Astrocyte (in vitro differentiated cells and primary cell): ENCODE data around the gene NAV1. TPM values are rescaled to one million over a fixed set of nuclear protein-coding genes. Genes with fewer than 3 reads are reported as not detected.

Experiments
- DNase-seq: peaks from one replicate; pipeline ENCODE4 v3.0.0-alpha.2; 2010; ENCODE audit warnings: low read depth
- FAIRE-seq: peaks from 2 replicates; lab custom pipeline; 2011; peaks lifted over from hg19 to GRCh38; lab: Jason Lieb, UNC
- H2AFZ ChIP-seq: 2 replicates; pipeline ENCODE4 v1.6.0; 2012; ENCODE audit warnings: low read depth, low read length, inconsistent platforms
- H3K27ac ChIP-seq: 2 replicates; pipeline ENCODE4 v1.5.1; 2011; ENCODE audit warnings: low read depth, low read length, inconsistent platforms
- H3K27me3 ChIP-seq: 2 replicates; pipeline ENCODE4 v1.6.0; 2011; ENCODE audit warnings: low read length, inconsistent platforms; ENCODE audit not compliant: insufficient read depth
- H3K36me3 ChIP-seq: 2 replicates; pipeline ENCODE4 v1.5.1; 2011; ENCODE audit warnings: low read length, inconsistent platforms; ENCODE audit not compliant: insufficient read depth
- H3K4me1 ChIP-seq: 2 replicates; pipeline ENCODE4 v1.5.1; 2011; ENCODE audit warnings: low read length, inconsistent platforms; ENCODE audit not compliant: insufficient read depth
- H3K4me2 ChIP-seq: 2 replicates; pipeline ENCODE4 v1.6.0; 2012; ENCODE audit warnings: low read length, inconsistent platforms
- H3K4me3 ChIP-seq: 2 replicates; pipeline ENCODE4 v1.5.1; 2011; ENCODE audit warnings: low read depth, mild to moderate bottlenecking, low read length, inconsistent platforms; ENCODE audit not compliant: insufficient read depth
- H3K79me2 ChIP-seq: 2 replicates; pipeline ENCODE4 v1.6.0; 2012; ENCODE audit warnings: mild to moderate bottlenecking, low read length, inconsistent platforms; ENCODE audit not compliant: insufficient read depth
- H3K9ac ChIP-seq: 2 replicates; pipeline ENCODE4 v1.6.0; 2012; ENCODE audit warnings: mild to moderate bottlenecking, low read length, inconsistent platforms
- H3K9me3 ChIP-seq: 2 replicates; pipeline ENCODE4 v1.5.1; 2012; ENCODE audit warnings: low read depth, mild to moderate bottlenecking, low read length, inconsistent platforms; ENCODE audit not compliant: insufficient read depth
- H4K20me1 ChIP-seq: 2 replicates; pipeline ENCODE4 v1.6.0; 2012; ENCODE audit warnings: low read length, inconsistent platforms; ENCODE audit not compliant: insufficient read depth
- H3K27ac Mint-ChIP-seq: one replicate; pipeline ENCODE4 v1.8.0; 2021; ENCODE audit warnings: mild to moderate bottlenecking, mixed read lengths; ENCODE audit not compliant: unreplicated experiment
- H3K27me3 Mint-ChIP-seq: one replicate; pipeline ENCODE4 v1.8.0; 2021; ENCODE audit warnings: low read depth, mixed read lengths; ENCODE audit not compliant: unreplicated experiment
- H3K36me3 Mint-ChIP-seq: one replicate; pipeline ENCODE4 v1.8.0; 2021; ENCODE audit warnings: low read depth, mixed read lengths; ENCODE audit not compliant: unreplicated experiment
- H3K4me1 Mint-ChIP-seq: one replicate; pipeline ENCODE4 v1.8.0; 2021; ENCODE audit warnings: low read depth, mixed read lengths; ENCODE audit not compliant: unreplicated experiment
- H3K4me3 Mint-ChIP-seq: one replicate; pipeline ENCODE4 v1.8.0; 2021; ENCODE audit warnings: mild to moderate bottlenecking, moderate library complexity, mixed read lengths; ENCODE audit not compliant: unreplicated experiment
- H3K9me3 Mint-ChIP-seq: one replicate; pipeline ENCODE4 v1.8.0; 2021; ENCODE audit warnings: mild to moderate bottlenecking, mixed read lengths; ENCODE audit not compliant: unreplicated experiment
- EZH2 ChIP-seq: IDR thresholded peaks from 2 replicates; pipeline ENCODE4 v1.6.1; 2012; ENCODE audit warnings: mild to moderate bottlenecking, low read length, inconsistent platforms; ENCODE audit not compliant: insufficient read depth
- total RNA-seq: library from RNA; stranded (reverse); gene quantifications from 2 replicates; pipeline ENCODE4 v1.2.1, GENCODE V29; 2021
- TF ChIP-seq, protein P1 (sequence below): IDR thresholded peaks from 2 replicates; pipeline ENCODE4 v1.5.1; 2011; ENCODE audit warnings: low read depth, mild to moderate bottlenecking, inconsistent platforms, low read length, moderate library complexity; ENCODE audit not compliant: insufficient read depth

The NAV1 gene
- total RNA-seq, 1 donor from 2014 or later = 79.7 TPM

DNA sequence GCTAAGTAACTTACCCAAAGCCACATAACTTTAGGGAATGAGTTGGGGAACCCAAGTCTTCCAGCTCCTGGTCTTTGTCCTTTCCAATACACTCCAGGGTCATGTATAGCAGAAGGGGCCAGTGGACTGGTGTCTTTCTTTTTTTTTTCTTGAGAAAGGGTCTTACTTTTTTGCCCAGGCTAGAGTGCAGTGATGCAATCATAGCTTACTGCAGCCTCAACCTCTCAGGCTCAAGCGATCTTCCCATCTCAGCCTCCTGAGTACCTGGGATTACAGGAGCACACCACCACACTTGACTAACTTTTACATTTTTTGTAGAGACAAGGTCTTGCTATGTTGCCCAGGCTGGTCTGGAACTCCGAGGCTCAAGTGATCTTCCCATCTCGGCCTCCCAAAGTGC lies 12.2 kb downstream of the NAV1 start:
- DNase-seq = no peak
- Mint-ChIP-seq H3K27me3 (no peaks in the 10 kb centered on the region), H3K9me3 (no peaks in the 10 kb centered on the region), H3K36me3 (no peaks in the 10 kb centered on the region), H3K27ac (peak overlapping the region; percentile 100), H3K4me1 (peaks cover 37% of the 10 kb centered on the region), H3K4me3 (no peak overlapping the region)
- Histone ChIP-seq H3K27ac (peak overlapping the region; percentile 82), H2AFZ (no peak overlapping the region), H3K9me3 (no peaks in the 10 kb centered on the region), H3K4me2 (peak overlapping the region; percentile 63), H3K27me3 (no peaks in the 10 kb centered on the region), H3K4me1 (peaks cover 35% of the 10 kb centered on the region), H4K20me1 (peaks cover 15% of the 10 kb centered on the region), H3K36me3 (no peaks in the 10 kb centered on the region), H3K4me3 (no peak overlapping the region), H3K79me2 (peaks cover 96% of the 10 kb centered on the region), H3K9ac (peak overlapping the region; percentile 70)
- no peak for FAIRE-seq
- TF ChIP-seq, protein P1, sequence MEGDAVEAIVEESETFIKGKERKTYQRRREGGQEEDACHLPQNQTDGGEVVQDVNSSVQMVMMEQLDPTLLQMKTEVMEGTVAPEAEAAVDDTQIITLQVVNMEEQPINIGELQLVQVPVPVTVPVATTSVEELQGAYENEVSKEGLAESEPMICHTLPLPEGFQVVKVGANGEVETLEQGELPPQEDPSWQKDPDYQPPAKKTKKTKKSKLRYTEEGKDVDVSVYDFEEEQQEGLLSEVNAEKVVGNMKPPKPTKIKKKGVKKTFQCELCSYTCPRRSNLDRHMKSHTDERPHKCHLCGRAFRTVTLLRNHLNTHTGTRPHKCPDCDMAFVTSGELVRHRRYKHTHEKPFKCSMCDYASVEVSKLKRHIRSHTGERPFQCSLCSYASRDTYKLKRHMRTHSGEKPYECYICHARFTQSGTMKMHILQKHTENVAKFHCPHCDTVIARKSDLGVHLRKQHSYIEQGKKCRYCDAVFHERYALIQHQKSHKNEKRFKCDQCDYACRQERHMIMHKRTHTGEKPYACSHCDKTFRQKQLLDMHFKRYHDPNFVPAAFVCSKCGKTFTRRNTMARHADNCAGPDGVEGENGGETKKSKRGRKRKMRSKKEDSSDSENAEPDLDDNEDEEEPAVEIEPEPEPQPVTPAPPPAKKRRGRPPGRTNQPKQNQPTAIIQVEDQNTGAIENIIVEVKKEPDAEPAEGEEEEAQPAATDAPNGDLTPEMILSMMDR = no peak
- no peak for TF ChIP-seq EZH2

GRCh38 chr1:201551877-201552731 lies 13.2 kb downstream of the NAV1 start:
- no peak for FAIRE-seq
- Mint-ChIP-seq H3K4me1 (peaks cover 41% of the 10 kb centered on the region), H3K27me3 (no peaks in the 10 kb centered on the region), H3K9me3 (no peaks in the 10 kb centered on the region), H3K36me3 (no peaks in the 10 kb centered on the region), H3K27ac (peak overlapping the region; percentile 100), H3K4me3 (peak overlapping the region; percentile 20)
- Histone ChIP-seq H3K9me3 (no peaks in the 10 kb centered on the region), H3K79me2 (peaks cover 95% of the 10 kb centered on the region), H3K9ac (peak overlapping the region; percentile 70), H3K4me2 (peak overlapping the region; percentile 63), H2AFZ (peak overlapping the region; percentile 32), H4K20me1 (peaks cover 15% of the 10 kb centered on the region), H3K36me3 (no peaks in the 10 kb centered on the region), H3K27ac (peak overlapping the region; percentile 82), H3K4me1 (peaks cover 45% of the 10 kb centered on the region), H3K27me3 (no peaks in the 10 kb centered on the region), H3K4me3 (no peak overlapping the region)
- no peak for TF ChIP-seq EZH2
- TF ChIP-seq, protein P1 = no peak
- DNase-seq = peak; percentile 90

DNA sequence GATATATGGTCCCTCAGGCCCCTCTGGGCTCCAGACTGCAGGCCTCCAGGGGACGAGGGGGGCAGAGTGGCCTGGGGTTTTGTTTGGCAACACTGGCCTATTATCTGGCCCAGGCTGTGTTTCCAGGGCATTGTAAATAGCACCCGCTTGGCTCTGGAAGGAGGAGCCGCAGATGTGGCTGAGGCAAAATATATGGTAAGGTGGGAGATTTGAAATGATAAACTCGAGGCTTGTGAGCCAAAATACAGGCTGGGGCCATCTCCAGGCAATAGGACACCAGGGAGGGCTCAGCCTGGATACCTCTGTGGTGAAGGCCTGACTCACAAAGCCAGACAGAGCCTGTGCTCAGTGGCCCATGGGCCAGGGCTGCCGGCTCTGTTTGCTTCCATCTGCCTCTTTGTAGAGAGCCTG lies 14.0 kb downstream of the NAV1 start:
- DNase-seq = peak; percentile 79
- H3K4me1 Mint-ChIP-seq = peaks cover 48% of the 10 kb centered on the region
- no peak overlapping the region for H3K4me3 ChIP-seq
- H3K4me2 ChIP-seq = peak overlapping the region; percentile 63
- no peak for FAIRE-seq
- no peak overlapping the region for H3K4me3 Mint-ChIP-seq
- peaks cover 95% of the 10 kb centered on the region for H3K79me2 ChIP-seq
- no peaks in the 10 kb centered on the region for H3K36me3 Mint-ChIP-seq
- peaks cover 52% of the 10 kb centered on the region for H3K4me1 ChIP-seq
- H3K27ac Mint-ChIP-seq = peak overlapping the region; percentile 100
- H3K27ac ChIP-seq = peak overlapping the region; percentile 82
- no peaks in the 10 kb centered on the region for H3K9me3 Mint-ChIP-seq
- no peaks in the 10 kb centered on the region for H3K27me3 Mint-ChIP-seq
- H3K27me3 ChIP-seq = no peaks in the 10 kb centered on the region
- H4K20me1 ChIP-seq = peaks cover 15% of the 10 kb centered on the region
- H3K9me3 ChIP-seq = no peaks in the 10 kb centered on the region
- H3K9ac ChIP-seq = peak overlapping the region; percentile 70
- TF ChIP-seq, protein P1 = no peak
- TF ChIP-seq EZH2 = no peak
- H2AFZ ChIP-seq = no peak overlapping the region
- no peaks in the 10 kb centered on the region for H3K36me3 ChIP-seq
